Stimulated activated CD4-positive, alpha-beta T cell treated with anti-CD3 and anti-CD28 coated beads, Interleukin-12 subunit alpha, Interleukin-12 subunit beta, amount 100 ng/mL, for 48 hours (primary cell): ENCODE results near the gene GDF11.

ENCODE experiments used
- DNase-seq, 3 donors: peaks; one replicate each; pipeline ENCODE4 v3.0.0-alpha.2; 2020; ENCODE audit warnings: low read depth in 2 of 3, low spot score in 1 of 3

The GDF11 gene

DNA sequence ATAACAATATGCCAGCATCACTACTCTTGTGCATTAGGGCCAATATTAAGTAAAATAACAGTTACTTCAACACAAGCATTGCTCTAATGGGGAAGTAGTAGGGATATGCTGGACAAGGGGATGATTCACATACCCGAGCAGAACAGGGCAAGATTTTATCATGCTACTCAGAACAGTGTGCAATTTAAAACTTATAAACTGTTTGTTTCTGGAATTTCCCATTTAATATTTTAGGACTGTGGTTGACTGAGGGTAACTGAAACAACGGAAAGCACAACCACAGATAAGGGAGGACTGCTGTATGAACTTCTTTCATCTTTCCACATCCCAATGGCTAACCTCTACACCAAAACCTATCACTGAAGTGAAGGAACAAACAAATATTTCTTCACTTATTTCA is 37.8 kb downstream of the GDF11 start:
- DNase-seq: no peak

- DNase-seq: no peak
Measured at GRCh38 chr12:55788546-55788945, 45.6 kb downstream of the GDF11 start.

DNA sequence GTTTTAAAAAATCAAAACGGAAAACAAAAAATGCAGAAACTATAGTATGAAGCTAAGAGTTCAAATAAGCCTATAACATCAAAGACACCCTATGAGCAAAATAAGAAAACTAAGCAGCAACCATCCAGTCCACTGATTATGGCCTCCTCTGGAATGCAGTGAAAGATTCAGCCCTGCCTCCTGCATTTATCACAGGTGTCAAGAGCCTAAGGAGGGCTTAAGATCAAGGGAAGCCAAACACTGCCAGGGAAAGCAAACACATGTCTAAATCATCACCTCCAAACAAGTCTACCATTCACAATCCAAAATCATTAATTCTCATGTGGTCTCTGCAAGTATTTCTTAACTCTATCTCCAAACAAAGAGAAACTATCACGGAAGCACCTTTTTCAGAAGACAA is 46.2 kb downstream of the GDF11 start:
- no peak for DNase-seq

- DNase-seq: no peak
Measured at GRCh38 chr12:55789893-55790292, 47.0 kb downstream of the GDF11 start.

- DNase-seq: no peak
Measured at GRCh38 chr12:55795950-55796349, 53.0 kb downstream of the GDF11 start.

DNA sequence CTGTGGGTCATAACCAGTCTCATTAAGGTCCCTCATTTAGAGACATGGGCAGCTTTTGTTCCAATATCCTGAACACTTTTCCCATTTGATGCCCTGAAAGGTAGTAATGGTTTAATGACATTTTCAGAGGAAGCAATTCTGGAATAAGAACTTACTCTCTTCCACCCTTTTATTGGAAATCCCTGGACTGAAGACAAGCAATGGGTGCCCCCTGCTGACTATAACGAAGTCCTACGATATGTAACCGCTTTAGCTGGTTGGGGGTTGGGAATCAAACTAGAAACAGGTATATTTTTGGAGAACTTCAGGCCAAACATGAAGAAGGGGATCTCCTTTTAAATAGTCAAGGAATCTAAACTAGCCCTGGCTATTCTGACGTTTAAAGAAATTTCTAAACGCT is 54.1 kb downstream of the GDF11 start:
- no peak for DNase-seq

GRCh38 chr12:55797550-55797949 is 54.6 kb downstream of the GDF11 start:
- no peak for DNase-seq
